Measurements from ENCODE around the gene CTBP1.

DNA sequence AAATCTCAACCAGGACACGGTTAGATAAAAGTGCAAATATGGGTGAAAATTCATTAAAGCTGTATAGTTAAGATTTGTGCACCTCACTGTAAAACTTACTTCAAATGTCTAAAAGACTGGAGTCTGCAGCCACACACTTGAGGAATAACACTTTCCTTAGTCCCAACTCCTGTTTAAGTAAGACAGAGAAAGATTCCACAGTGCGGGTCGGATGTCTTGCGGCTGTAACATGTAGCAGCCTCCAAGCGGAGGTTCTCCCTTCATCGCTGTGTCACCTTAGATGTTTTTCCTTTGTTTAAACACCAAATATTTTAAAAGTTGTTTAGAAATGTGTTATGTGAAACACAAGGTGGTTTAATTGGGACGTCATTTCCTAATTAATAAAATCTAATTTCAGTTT lies 39.9 kb upstream of the CTBP1 start:
- TF ChIP-seq, protein P1, sequence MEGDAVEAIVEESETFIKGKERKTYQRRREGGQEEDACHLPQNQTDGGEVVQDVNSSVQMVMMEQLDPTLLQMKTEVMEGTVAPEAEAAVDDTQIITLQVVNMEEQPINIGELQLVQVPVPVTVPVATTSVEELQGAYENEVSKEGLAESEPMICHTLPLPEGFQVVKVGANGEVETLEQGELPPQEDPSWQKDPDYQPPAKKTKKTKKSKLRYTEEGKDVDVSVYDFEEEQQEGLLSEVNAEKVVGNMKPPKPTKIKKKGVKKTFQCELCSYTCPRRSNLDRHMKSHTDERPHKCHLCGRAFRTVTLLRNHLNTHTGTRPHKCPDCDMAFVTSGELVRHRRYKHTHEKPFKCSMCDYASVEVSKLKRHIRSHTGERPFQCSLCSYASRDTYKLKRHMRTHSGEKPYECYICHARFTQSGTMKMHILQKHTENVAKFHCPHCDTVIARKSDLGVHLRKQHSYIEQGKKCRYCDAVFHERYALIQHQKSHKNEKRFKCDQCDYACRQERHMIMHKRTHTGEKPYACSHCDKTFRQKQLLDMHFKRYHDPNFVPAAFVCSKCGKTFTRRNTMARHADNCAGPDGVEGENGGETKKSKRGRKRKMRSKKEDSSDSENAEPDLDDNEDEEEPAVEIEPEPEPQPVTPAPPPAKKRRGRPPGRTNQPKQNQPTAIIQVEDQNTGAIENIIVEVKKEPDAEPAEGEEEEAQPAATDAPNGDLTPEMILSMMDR (IDR thresholded peaks at IDR 0.05): no peak
- TF ChIP-seq POLR2AphosphoS5 (IDR thresholded peaks at IDR 0.05) (no peak), EP300 (IDR thresholded peaks at IDR 0.05) (no peak)
